Activated CD4-positive, CD25-positive, alpha-beta regulatory T cell (primary cell): ENCODE measurements around the gene ARID5B.
A peak's percentile ranks its signal among the peaks of the same experiment; 100 is the strongest.

Experiments
- DNase-seq, 4 experiments: peaks; one replicate each; lab custom pipeline; 2025; lab: John Stamatoyannopoulos, UW

Gene ARID5B

DNA sequence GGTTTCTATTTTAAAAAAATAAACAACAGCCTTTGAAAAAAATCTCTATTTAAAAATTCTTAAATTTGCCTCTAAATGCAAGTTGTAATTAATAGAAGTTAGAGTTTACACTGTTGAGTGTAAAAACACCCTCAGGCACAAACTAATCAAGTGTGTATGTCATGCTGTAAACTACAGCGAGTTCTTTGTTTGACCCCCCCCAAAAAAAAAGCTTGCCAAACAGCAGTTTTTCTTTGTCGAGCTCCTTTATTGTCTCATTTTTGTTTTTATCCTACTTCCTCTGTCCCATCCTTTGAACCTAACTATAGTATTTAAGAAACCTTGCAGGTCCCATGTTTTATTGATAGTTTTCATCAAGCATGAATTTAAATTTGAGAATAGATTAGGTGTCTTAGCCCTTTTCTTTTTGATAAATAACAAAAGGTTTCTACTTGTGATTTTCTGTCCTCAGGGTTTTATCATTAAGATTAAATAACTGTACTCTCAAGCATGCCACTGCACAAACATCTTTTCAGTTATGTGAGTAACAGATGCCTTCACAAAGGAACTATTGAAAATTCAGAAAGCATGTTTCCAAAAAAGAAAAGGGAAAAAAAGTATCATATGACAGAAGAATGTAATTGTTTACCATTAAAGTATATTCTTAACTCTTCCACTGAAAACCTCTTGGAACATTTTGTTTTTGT lies 176.0 kb downstream of the ARID5B start:
- DNase-seq: no peak

DNA sequence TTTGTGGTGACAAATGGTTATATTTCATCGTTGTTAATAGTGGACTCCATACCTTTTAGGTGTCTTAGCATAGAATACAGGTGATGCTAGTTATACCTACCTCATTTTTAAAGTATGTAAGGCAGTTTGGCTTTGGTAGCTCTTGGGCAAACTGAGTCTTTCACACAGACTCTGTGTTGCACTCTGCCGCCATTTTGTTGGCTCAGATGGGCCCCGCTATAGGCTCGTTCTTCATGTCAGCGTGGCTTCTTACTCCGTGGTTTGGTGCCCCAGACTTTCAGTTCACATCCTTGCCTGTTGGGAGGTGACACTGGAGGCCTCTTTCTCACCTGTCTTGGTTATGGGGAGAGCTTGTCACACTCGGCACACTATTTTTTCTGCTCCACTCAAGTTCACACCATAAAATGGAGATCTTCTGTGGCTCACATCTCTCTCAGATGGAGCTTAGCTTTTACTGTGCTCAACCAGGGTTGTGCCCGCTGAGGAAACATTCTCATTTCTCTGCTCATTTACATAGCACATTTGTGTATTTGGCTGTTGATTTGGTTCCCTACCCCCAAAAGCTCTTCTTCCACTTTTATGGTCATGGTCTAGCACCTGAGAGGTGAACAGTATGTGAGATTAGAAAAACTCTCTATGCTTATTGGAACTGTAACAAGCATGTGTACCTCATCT lies 178.5 kb downstream of the ARID5B start:
- no peak for DNase-seq

DNA sequence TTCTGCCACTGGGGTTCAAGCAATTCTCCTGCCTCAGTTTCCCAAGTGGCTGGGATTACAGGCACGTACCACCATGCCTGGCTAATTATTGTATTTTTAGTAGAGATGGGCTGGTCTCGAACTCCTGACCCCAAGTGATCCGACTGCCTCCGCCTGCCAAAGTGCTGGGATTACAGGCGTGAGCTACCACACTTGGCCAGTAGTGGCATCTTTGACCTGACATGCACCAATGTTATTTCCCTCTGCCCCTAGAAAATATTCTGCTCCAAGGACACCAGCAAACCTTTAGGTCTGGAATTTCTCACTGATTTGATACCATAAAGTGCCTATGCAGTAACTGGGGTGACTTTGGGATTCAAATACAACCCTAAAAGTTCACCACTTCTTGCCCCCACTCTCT lies 179.4 kb downstream of the ARID5B start:
- DNase-seq: no peak

GRCh38 chr10:62081341-62082270 lies 180.1 kb downstream of the ARID5B start:
- DNase-seq: no peak

DNA sequence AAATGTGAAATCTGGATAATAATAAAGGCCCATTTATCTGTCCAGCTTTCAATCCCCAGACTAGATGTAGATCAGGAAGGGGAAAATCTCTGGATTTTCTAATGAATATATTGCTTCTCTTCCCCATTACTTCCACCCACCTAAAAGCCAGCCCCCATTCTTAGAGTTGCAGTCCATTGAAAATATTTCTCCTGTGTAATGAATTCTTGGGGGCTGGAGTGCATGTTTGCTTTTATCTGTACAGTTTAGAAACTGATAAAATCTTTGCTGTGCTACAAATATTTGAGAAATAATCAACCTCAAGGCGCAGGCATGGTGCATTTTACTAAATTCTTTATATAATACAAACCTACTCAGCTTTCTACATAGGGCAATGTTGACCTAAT lies 180.8 kb downstream of the ARID5B start:
- DNase-seq: no peak

DNA sequence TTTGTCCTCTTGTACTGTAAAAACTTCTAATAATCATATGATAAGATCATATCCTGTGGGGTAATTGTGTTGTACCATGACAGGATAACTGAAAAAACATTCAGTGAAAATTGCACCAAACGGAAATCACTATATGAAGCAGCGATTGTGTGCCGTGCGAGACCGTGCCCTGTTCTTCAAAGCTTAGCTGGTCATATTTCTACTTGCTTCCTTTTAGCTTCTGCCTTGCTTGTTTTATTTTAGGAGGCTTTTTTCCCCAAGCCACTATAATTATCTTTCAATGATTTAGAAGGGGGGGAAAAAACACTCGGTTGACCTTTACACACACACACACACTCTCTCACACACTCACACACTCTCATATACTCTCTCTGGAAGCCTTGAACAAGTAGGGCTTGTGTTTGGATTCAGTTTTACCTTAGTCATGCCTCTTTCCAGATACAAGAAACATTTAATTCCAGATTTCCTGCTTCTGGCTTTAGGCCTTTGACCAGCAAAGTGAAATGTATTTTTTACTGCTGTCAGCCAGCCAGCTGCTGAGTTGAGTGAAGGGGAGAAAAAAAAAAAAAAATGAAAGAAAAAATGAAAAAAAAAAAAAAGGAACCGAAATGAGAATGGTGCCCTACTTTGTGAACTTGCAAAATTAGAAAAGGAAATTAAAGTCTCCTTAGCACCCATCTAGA lies 181.4 kb downstream of the ARID5B start:
- DNase-seq: peak in 2 of 4 experiments; percentile 7 to 24

- no peak for DNase-seq
Measured at GRCh38 chr10:62083412-62084267, 182.1 kb downstream of the ARID5B start.

DNA sequence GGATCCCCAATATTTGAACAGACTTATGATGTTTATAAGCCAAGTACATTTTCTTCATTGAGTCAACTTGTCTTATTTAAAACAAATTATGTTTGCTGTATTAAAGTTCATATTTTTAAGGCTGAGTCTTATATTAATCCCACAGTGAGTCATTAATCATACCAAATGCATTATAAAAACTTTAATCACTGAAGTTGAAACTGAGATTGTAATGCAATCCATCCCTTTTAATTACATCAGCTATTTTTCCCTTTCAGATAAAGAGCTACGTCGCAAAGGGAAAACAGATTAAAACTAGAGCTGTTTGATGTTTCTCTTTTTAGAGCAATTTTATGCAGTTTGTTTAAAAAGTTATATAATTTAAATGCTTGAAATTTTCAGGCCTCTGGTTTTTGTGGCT lies 183.0 kb downstream of the ARID5B start:
- DNase-seq: no peak

DNA sequence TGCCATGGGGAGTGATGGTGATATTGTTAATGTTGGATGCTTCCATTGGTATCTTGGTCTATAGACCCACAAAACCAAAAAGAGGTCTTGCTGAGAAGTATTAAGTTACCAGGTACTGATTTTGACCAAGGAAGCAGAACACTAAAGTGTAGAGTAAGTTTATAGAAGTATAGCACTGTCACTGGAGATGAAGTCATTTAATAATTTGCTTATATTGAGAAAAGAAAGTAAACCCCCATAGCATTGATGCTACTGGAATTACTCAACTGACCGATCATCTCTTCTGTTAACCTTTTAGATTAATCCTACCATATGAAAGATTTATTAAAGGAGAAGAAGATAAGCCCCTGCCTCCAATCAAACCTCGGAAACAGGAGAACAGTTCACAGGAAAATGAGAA lies 183.9 kb downstream of the ARID5B start:
- DNase-seq: no peak

DNA sequence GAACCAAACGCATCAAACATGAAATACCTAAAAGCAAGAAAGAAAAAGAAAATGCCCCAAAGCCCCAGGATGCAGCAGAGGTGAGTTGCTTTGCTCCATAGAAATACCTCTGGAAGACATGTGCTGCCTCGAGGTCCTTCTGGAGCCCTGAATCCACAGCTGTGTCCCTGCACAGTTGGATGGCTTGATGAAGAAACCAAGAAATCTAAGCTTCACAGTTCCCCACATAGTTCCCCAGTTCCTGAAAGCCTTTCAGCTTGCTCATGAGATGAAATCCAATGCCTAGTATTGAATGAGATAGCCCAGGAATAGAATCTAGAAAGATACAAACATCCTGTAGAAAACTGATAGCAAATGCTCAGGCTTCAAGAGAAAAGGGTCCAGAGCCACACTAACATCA lies 184.3 kb downstream of the ARID5B start:
- no peak for DNase-seq

- DNase-seq: no peak
Measured at GRCh38 chr10:62087329-62087728, 185.8 kb downstream of the ARID5B start.

GRCh38 chr10:62088786-62089185 lies 187.3 kb downstream of the ARID5B start:
- DNase-seq: no peak

GRCh38 chr10:62092301-62093030 lies 191.0 kb downstream of the ARID5B start:
- DNase-seq: no peak

DNA sequence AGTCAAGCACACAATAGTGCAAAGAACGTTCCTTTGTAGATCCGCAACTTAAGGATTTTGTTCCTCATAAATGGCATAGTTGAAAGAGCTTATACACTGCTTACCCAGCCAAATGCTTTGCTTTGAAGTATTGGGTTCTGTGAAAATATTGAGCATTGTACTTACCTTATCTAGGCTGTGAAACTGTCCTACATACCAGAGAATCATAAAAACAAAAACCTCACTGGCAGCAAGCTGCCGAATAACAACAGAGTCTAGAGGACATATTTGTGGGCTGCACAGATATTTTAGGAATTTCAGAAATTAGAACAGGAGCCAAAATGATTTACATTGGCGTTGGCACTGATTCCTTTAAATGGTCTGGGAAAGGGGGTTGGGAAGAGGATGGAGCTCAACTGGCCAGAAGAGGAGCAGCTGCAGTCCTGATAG lies 192.4 kb downstream of the ARID5B start:
- no peak for DNase-seq

DNA sequence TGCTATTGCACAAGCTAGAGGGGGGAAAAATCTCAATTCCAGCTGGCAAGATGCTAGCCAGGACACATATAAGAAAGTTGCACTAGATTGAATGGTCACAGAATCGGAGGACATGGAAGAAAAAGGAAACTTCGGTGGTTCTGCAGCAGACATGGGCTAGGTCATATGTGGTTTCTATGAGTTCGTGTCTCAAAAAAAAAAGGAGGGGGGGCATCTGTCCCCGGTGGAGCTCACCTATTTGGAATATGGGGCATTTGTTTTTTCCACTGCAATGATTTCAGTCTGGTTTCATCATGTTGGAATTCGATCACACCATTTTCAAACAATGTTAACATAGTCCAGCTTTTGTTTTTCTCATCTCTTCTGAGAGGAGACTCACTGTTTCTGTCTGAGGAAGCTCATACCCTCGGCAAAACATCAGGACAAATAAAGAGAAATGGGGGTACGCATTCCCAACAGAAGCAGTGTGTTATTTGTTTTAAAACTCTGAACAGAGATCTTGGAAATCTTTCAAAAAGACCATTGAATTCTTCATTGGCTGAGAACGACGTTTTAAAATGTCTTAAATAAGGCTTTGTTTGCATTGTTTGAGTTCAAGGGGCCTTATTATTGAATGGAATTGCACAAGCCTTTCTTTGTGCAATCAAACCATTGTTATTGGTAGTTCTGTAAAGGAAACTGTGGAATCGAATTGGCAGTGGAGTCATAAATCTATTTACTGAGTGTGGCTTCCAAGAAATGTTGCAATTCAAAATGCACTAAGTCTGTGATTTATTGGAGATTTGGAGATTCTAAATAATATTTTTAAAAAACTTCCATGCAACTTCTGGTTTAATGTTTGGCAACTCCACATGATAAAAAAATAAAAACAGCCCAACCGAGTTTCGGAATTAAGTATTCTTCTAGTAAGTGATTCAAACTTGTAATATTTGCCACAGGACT lies 194.0 kb downstream of the ARID5B start:
- DNase-seq: no peak

GRCh38 chr10:62096256-62096933 lies 194.9 kb downstream of the ARID5B start:
- DNase-seq: no peak

DNA sequence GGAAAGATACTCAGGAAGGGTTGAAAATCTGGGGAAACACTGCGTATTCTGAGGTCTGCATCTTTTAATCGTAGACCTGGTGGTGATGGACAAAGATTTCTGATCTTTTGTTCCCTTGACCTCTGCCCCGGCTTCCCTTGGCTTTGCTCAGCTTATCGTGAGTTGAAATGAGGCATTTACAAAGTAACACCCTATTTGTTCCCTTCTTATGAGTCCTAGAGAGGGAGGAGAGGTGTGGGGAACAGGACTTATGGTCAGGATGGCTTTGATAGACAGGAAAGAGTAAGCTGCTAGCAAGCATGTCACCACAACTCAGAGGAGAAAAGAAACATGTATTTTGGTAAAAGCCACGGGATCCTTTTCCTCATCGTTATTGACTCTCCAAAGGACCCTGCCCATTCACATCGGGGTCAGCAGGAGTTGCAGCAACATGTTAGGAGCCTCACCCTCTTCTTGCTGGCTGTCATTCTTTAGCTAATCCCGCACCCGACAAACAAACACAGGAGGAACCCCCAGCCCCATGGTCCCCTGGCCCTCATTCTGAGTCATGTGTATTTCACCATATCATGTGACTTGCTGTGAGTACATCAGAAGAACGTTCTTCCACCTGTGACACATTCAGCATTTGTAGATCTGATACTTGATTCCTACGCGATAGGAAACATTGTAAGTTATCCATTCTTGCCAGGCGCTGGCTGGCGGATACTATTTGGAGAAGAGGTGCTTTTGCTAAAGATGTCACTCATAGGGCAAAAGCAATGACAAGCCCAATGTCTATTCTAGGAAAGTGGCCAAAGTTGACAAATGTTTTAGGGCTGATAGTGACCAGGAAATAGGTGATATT lies 197.0 kb downstream of the ARID5B start:
- no peak for DNase-seq

DNA sequence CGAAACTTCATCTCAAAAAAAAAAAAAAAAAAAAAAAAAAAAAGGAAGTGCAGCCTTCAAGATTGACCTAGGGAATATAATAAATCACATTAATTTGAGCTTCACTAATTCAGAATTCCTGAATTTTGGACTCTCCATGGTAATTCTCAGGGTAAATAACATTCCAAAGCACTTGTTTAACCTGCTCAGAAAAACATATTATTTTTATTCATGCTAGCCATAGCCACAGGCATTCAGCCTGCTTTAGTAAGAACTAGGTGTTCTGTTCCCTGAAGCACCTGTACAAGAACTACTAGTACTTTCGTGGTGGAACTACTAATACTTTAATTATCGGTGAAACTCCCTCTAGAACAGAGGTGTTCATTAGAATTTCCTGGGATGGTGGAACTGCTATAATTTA lies 197.8 kb downstream of the ARID5B start:
- DNase-seq: no peak
